K562 (cell line): Measurements from ENCODE around the gene TXNRD3. TPM values are rescaled to one million over a fixed set of nuclear protein-coding genes. Genes with fewer than 3 reads are reported as not detected.
A peak's percentile ranks its signal among the peaks of the same experiment; 100 is the strongest.

Source experiments
- CAMTA2 ChIP-seq: fragments of 250-450 bp; sonication (Bioruptor Pico); conservative IDR thresholded peaks from 2 replicates; pipeline ENCODE4 v1.5.1; 2022
- CEBPG ChIP-seq, 3 experiments: fragments of 200-800 bp in 1 of 3; sonication (Bioruptor generic) in 1 of 3; sonication (generic) in 1 of 3; formaldehyde crosslinking in 1 of 3; IDR thresholded peaks in 2 of 3; conservative IDR thresholded peaks in 1 of 3; 2 replicates each; pipeline versions ENCODE4 v1.6.1 to v1.8.0; 2016 to 2022; ENCODE audit warnings: missing compliant biosample characterization in 2 of 3, missing genetic modification characterization in 2 of 3, mild to moderate bottlenecking in 1 of 3, missing genetic modification reagents in 1 of 3
- FOXA3 ChIP-seq, 2 experiments: fragments of 450-650 bp in 1 of 2; sonication (generic) in 1 of 2; formaldehyde crosslinking; IDR thresholded peaks in 1 of 2; conservative IDR thresholded peaks in 1 of 2; 2 replicates each; pipeline versions ENCODE4 v1.4.0 to v1.8.0; 2020 to 2022; ENCODE audit warnings: mild to moderate bottlenecking in 2 of 2, missing genetic modification reagents in 1 of 2
- MXD1 ChIP-seq: fragments of 250-450 bp; sonication (Bioruptor Pico); IDR thresholded peaks from 2 replicates; pipeline ENCODE4 v1.8.0; 2021; ENCODE audit warnings: borderline replicate concordance, mild to moderate bottlenecking, moderate library complexity; ENCODE audit not compliant: poor library complexity, severe bottlenecking
- NELFE ChIP-seq: IDR thresholded peaks from 2 replicates; pipeline ENCODE4 v1.6.1; 2011; ENCODE audit warnings: mild to moderate bottlenecking; ENCODE audit not compliant: insufficient read depth, insufficient read length
- NKRF ChIP-seq: fragments of 450-650 bp; IDR thresholded peaks from 2 replicates; pipeline ENCODE4 v1.6.1; 2016; ENCODE audit warnings: borderline replicate concordance
- PHF8 ChIP-seq: fragments of 200-600 bp; sonication (generic); IDR thresholded peaks from 2 replicates; pipeline ENCODE4 v1.6.1; 2012; ENCODE audit warnings: mixed run types, mild to moderate bottlenecking, inconsistent platforms, low read length, moderate library complexity, borderline replicate concordance
- RB1 ChIP-seq: fragments of 450-650 bp; IDR thresholded peaks from 2 replicates; pipeline ENCODE4 v1.6.1; 2017; ENCODE audit warnings: low read depth, mild to moderate bottlenecking
- RFX7 ChIP-seq: fragments of 250-450 bp; sonication (Bioruptor Pico); IDR thresholded peaks from 2 replicates; pipeline ENCODE4 v1.5.1; 2021; ENCODE audit warnings: mild to moderate bottlenecking
- SETDB1 ChIP-seq: IDR thresholded peaks from one replicate; pipeline ENCODE4 v1.6.1; 2012; ENCODE audit warnings: low read length, control low read depth, inconsistent platforms
- SFPQ ChIP-seq: fragments of 200-400 bp; formaldehyde crosslinking; IDR thresholded peaks from 2 replicates; pipeline ENCODE4 v1.6.1; 2017; ENCODE audit warnings: mild to moderate bottlenecking, low read depth, low read length, moderate library complexity
- ZBTB7A ChIP-seq: IDR thresholded peaks from 2 replicates; pipeline ENCODE4 v1.6.1; 2011; ENCODE audit warnings: low read depth, mild to moderate bottlenecking, low read length, moderate library complexity, borderline replicate concordance; ENCODE audit not compliant: control insufficient read depth
- ZNF175 ChIP-seq: fragments of 200-800 bp; sonication (Bioruptor generic); IDR thresholded peaks from 2 replicates; pipeline ENCODE4 v1.6.1; 2016; ENCODE audit warnings: low read depth, mild to moderate bottlenecking, missing genetic modification characterization, missing compliant biosample characterization
- ZNF561 ChIP-seq: fragments of 450-650 bp; formaldehyde crosslinking; conservative IDR thresholded peaks from 2 replicates; pipeline ENCODE4 v1.4.0; 2020; ENCODE audit warnings: mild to moderate bottlenecking, moderate library complexity
- ZNF655 ChIP-seq: fragments of 250-450 bp; sonication (Bioruptor Pico); IDR thresholded peaks from 2 replicates; pipeline ENCODE4 v1.5.0; 2021
- ZSCAN29 ChIP-seq: fragments of 450-650 bp; IDR thresholded peaks from 2 replicates; pipeline ENCODE4 v1.6.1; 2017
- polyA plus RNA-seq, 8 experiments: library from polyadenylated mRNA; depleted of rRNA in 4 of 8; stranded (reverse) in 5 of 8; unstranded in 3 of 8; fragments of >200 nt; fragmentation: Nextera tagmentation in 2 of 8; fragmentation: Illumina TruSeq in 1 of 8; extraction: Ambion mirVana in 2 of 8; extraction: Trizol in 1 of 8; gene quantifications; 2 replicates each; pipeline versions ENCODE4 v1.2.1 to v1.2.3, GENCODE V29; 2011 to 2014; ENCODE audit warnings: inconsistent platforms in 1 of 8, missing spikeins in 1 of 8
- total RNA-seq, 7 experiments: library from RNA; depleted of rRNA in 6 of 7; stranded (reverse); fragments of >200 nt in 6 of 7; fragmentation: Illumina TruSeq in 2 of 7; extraction: Trizol in 2 of 7; gene quantifications; 2 replicates each; pipeline versions ENCODE4 v1.2.1 to v1.2.3, GENCODE V29; 2011 to 2021; ENCODE audit warnings: low replicate concordance in 1 of 7
- TF ChIP-seq, protein P1 (sequence below): fragments of 250-450 bp; sonication (Bioruptor Pico); IDR thresholded peaks from 2 replicates; pipeline ENCODE4 v1.4.0; 2020; ENCODE audit warnings: mild to moderate bottlenecking

Gene TXNRD3
- total and polyA plus RNA-seq, 9 of the 15 experiments (the other 6 are each of a cell fraction or from before 2014, with no cell fraction given), result 0.96 to 2.3 (median 1.7) TPM

GRCh38 chr3:126703512-126704493 lies 48.9 kb upstream of the TXNRD3 start, which contains the start of gene CHCHD6 (continued):
- peak; percentile 71; the same call in 1 of the 2 replicates for TF ChIP-seq NKRF
- TF ChIP-seq RB1, result peak; percentile 53; the same call in 1 of the 2 replicates
- no peak for TF ChIP-seq SFPQ
- no peak for TF ChIP-seq FOXA3 (CRISPR knock-in tag; conservative IDR thresholded peaks at IDR 0.05 in 1 of 2, IDR thresholded peaks at IDR 0.05 in 1 of 2)
- TF ChIP-seq NELFE, result no peak
- TF ChIP-seq ZNF655, result no peak
- no peak for TF ChIP-seq ZNF175 (CRISPR knock-in tag)
- no peak for TF ChIP-seq ZSCAN29
- TF ChIP-seq ZNF561 (CRISPR knock-in tag), result no peak
- no peak for TF ChIP-seq MXD1
- no peak for TF ChIP-seq CEBPG (CRISPR knock-in tag; IDR thresholded peaks at IDR 0.05)
- no peak for TF ChIP-seq CEBPG (tag; conservative IDR thresholded peaks at IDR 0.05 in 1 of 2, IDR thresholded peaks at IDR 0.05 in 1 of 2)
- TF ChIP-seq SETDB1, result no peak
- peak; percentile 70; the same call in 1 of the 2 replicates for TF ChIP-seq PHF8
- TF ChIP-seq, protein P1, sequence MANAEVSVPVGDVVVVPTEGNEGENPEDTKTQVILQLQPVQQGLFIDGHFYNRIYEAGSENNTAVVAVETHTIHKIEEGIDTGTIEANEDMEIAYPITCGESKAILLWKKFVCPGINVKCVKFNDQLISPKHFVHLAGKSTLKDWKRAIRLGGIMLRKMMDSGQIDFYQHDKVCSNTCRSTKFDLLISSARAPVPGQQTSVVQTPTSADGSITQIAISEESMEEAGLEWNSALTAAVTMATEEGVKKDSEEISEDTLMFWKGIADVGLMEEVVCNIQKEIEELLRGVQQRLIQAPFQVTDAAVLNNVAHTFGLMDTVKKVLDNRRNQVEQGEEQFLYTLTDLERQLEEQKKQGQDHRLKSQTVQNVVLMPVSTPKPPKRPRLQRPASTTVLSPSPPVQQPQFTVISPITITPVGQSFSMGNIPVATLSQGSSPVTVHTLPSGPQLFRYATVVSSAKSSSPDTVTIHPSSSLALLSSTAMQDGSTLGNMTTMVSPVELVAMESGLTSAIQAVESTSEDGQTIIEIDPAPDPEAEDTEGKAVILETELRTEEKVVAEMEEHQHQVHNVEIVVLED (CRISPR knock-in tag), result peak; percentile 50
- TF ChIP-seq ZBTB7A, result no peak
- TF ChIP-seq CAMTA2 (CRISPR knock-in tag), result no peak
- no peak for TF ChIP-seq RFX7
